ENCODE measurements around the gene MTURN. TPM values are rescaled to one million over a fixed set of nuclear protein-coding genes. Genes with fewer than 3 reads are reported as not detected.
A peak's percentile ranks its signal among the peaks of the same experiment; 100 is the strongest.

MTURN gene
- total and polyA plus RNA-seq, 8 donors = 8.7 to 14.9 (median 11.4) TPM

GRCh38 chr7:30116771-30117170 is 18.0 kb upstream of the MTURN start:
- no peak for TF ChIP-seq CTCF (IDR thresholded peaks at IDR 0.05)
- Histone ChIP-seq H3K36me3 (no peaks in the 10 kb centered on the region), H3K4me1 (no peaks in the 10 kb centered on the region), H3K27ac (no peak overlapping the region), H3K27me3 (no peaks in the 10 kb centered on the region), H3K4me3 (no peak overlapping the region), H3K9me3 (no peaks in the 10 kb centered on the region)
- no peak for DNase-seq
- 79 to 84% methylated on average over 6 of the region's 6 CpGs for WGBS, 2 donors
- intact Hi-C loops (cut with DNase I) = no loop called here
- no peak for ATAC-seq
- FAIRE-seq = no peak

GRCh38 chr7:30117896-30118295 is 16.9 kb upstream of the MTURN start:
- FAIRE-seq (no peak), ATAC-seq (no peak), DNase-seq (no peak)
- Histone ChIP-seq H3K9me3 (no peaks in the 10 kb centered on the region), H3K36me3 (no peaks in the 10 kb centered on the region), H3K4me1 (no peaks in the 10 kb centered on the region), H3K27me3 (no peaks in the 10 kb centered on the region), H3K4me3 (no peak overlapping the region), H3K27ac (no peak overlapping the region)
- intact Hi-C loops (cut with DNase I) = no loop called here
- TF ChIP-seq CTCF (IDR thresholded peaks at IDR 0.05) = no peak
- 86 to 89% methylated on average over 4 of the region's 4 CpGs for WGBS, 2 donors

GRCh38 chr7:30119890-30120577 is 14.8 kb upstream of the MTURN start:
- Histone ChIP-seq H3K27me3 (no peaks in the 10 kb centered on the region), H3K4me3 (no peak overlapping the region), H3K4me1 (no peaks in the 10 kb centered on the region), H3K36me3 (no peaks in the 10 kb centered on the region), H3K27ac (no peak overlapping the region), H3K9me3 (no peaks in the 10 kb centered on the region)
- DNase-seq (no peak), ATAC-seq (no peak), FAIRE-seq (no peak)
- 82 to 86% methylated on average over 4 of the region's 4 CpGs for WGBS, 2 donors
- intact Hi-C loops (cut with DNase I) = no loop called here
- TF ChIP-seq CTCF (IDR thresholded peaks at IDR 0.05) = no peak

- no peaks in the 10 kb centered on the region for H3K36me3 ChIP-seq
- DNase-seq (no peak), FAIRE-seq (no peak), ATAC-seq (peak in 1 of 4 donors; percentile 3)
- no peak for TF ChIP-seq CTCF (IDR thresholded peaks at IDR 0.05)
- peak overlapping the region; percentile 54 to 86 (median 65) for H3K27ac ChIP-seq
- no peaks in the 10 kb centered on the region for H3K9me3 ChIP-seq
- H3K4me1 ChIP-seq = peaks cover 0 to 4% (median 0%) of the 10 kb centered on the region in 3 donors
- peak overlapping the region; percentile 33 to 89 (median 79) for H3K4me3 ChIP-seq
- 42 to 46% methylated on average over 13 of the region's 13 CpGs for WGBS, 2 donors
- intact Hi-C loops (cut with DNase I) = no loop called here
- H3K27me3 ChIP-seq = no peaks in the 10 kb centered on the region
Measured at GRCh38 chr7:30133736-30134610, 813 bp upstream of the MTURN start.
